K562 treated with DMSO at 1 percent for 24 hours (cell line): ENCODE data around the gene SLC25A36. TPM values are rescaled to one million over a fixed set of nuclear protein-coding genes. Genes with fewer than 3 reads are reported as not detected.

ENCODE experiments used
- total RNA-seq: library from RNA; unstranded; fragments of 300-600 nt; gene quantifications from 2 replicates; pipeline ENCODE4 v1.2.3, GENCODE V29; 2022; ENCODE audit warnings: low read depth; ENCODE audit not compliant: insufficient read depth

The SLC25A36 gene, protein sequence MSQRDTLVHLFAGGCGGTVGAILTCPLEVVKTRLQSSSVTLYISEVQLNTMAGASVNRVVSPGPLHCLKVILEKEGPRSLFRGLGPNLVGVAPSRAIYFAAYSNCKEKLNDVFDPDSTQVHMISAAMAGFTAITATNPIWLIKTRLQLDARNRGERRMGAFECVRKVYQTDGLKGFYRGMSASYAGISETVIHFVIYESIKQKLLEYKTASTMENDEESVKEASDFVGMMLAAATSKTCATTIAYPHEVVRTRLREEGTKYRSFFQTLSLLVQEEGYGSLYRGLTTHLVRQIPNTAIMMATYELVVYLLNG
- total RNA-seq, result 47.8 and 55.8 TPM in 2 replicates

GRCh38 chr3:140941434-140942220 is at the start of gene SLC25A36:
SLC25A36 (plus strand) TSS chr3:140941836; CDS start chr3:140942055, 219 bp downstream.

Other genes starting within 250 kb of the SLC25A36 start
- gene SPSB4, start 109.5 kb downstream of the SLC25A36 start, total RNA-seq, result not detected in 2 replicates